Stimulated activated CD4-positive, alpha-beta T cell treated with anti-CD3 and anti-CD28 coated beads, Interleukin-1b, Interleukin-23, amount 100 ng/mL, for 4 hours (primary cell): ENCODE results near the gene C12orf42.
"Not testable (repeated sequence)": the region's sequence is repeated elsewhere in the genome, so short reads cannot be mapped to it uniquely, and the experiment has no call there.

Experiments
- DNase-seq, 2 donors: peaks; one replicate each; pipeline ENCODE4 v3.0.0-alpha.2; 2020; ENCODE audit warnings: low read depth in 2 of 2

C12orf42 gene

GRCh38 chr12:103424849-103425586 is 70.8 kb downstream of the C12orf42 start:
- not testable (repeated sequence) for DNase-seq

GRCh38 chr12:103423516-103423910 is 72.3 kb downstream of the C12orf42 start:
- no peak for DNase-seq

GRCh38 chr12:103422746-103423515 is 72.8 kb downstream of the C12orf42 start:
- no peak for DNase-seq

DNA sequence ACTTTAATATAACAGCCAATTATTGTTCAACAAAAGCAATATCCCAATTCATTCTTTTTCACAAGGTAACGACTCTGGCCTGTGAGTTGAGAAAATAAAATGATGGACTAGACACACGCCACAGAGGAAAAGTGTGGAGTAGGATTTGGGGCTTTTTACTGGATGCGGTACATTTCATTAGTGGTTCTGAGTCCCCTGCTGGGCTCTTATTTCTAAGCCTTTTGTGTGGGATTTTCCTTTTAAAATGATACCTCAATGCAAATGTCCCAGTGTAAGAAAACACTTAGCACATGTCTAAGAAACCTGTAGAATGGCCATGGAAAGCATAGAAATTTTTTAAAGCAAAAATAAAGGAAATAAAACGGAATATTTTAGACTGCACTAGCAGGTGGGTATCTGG is 73.4 kb downstream of the C12orf42 start:
- DNase-seq, result no peak

- no peak for DNase-seq
Observed at GRCh38 chr12:103421402-103421801, 74.4 kb downstream of the C12orf42 start.

DNA sequence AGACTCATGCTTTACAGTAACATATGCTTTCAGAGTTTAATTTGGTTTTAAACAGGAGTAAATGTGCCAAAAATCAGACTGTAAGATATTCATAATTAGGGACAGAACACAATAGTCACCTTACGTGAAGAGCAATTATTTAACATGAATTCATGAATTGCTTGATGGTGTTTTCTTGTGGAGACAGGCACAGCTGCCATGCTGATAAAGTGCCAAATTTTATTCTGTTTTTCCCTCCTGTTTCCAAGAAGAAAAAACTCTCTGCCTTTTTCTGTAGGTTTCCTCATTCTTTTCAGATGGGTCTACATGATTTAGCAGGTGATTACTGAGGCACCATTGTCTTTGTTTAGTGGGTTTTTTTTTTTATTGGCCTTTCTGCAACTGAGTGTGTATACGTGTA is 80.1 kb downstream of the C12orf42 start:
- no peak for DNase-seq

- DNase-seq, result no peak
Observed at GRCh38 chr12:103401421-103401820, 94.3 kb downstream of the C12orf42 start.

DNA sequence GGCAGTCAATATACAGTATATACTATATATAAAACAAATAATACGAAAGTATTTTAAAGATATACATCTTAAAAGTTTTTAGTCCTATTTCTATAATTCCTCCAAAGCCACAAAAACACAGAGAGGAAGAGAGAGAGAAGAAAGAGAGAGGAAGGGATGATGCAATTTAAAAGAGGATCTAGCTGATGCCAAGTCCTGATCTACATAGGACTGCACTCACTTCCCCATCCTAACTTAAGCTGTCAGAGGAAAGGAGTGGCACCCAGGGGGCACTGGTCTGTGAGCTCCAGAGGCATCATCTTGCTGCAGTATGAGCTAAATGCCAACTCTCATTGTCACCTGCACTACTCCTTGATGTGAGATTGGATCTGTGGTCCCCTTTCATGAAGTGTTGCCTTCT is 95.8 kb downstream of the C12orf42 start:
- no peak for DNase-seq

DNA sequence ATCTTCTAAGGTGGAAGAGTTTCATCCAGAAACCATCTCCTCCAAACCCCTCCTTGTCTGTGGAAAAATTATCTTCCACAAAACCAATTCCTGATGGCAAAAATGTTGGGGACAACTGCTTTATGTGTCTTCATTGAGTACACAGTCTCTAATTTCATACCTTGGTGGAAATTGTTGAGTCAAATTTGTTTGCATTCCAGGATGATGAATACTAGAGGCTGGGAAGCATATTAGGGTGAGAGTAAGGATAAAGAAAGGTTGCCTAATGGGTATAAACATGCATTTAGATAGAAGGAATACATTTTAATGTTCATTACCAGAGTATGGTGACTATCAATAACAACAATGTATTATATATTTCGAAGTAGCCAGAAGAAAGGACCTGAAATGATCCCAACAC is 98.2 kb downstream of the C12orf42 start:
- no peak for DNase-seq

- no peak for DNase-seq
Observed at GRCh38 chr12:103392722-103393121, 103.0 kb downstream of the C12orf42 start.

DNA sequence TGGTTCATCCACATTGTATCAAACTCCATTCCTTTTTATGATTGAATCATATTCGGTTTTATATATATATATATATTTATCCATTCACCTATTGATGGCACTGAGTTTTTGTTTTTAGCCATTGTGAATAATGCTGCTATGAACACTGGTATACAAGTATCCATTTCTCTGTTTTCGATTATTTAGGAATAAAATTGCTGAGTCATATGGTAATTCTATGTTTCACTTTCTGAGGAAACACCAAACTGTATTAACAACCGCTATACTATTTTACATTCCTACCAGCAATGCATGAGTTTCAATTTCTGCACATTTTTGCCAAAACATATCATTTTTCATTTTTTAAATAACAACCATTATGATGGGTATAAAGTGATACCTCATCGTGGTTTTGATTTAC is 104.7 kb downstream of the C12orf42 start:
- no peak for DNase-seq

- no peak for DNase-seq
Observed at GRCh38 chr12:103387385-103387784, 108.4 kb downstream of the C12orf42 start.

- DNase-seq, result no peak
Observed at GRCh38 chr12:103386451-103386850, 109.3 kb downstream of the C12orf42 start.

- no peak for DNase-seq
Observed at GRCh38 chr12:103382736-103383346, 112.9 kb downstream of the C12orf42 start.

GRCh38 chr12:103382119-103382518 is 113.6 kb downstream of the C12orf42 start:
- DNase-seq, result no peak

DNA sequence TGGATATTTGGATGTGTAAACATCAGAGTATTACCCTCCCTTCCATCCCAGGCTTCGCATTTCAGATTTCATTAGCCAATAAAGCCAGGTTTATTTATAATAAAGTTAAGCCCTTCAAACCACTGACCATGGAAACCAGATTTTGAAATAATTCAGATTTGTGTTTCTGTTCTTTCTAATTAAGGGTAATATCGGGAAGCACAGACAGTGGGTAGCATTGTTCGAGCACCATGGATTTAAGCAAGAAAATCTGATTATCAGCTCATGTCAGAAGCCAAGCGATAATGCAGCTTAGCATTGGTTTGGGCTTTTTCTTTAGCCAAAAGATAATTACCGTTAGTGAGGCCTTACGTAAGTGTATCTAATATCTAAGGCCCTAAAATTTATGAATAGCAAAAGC is 116.1 kb downstream of the C12orf42 start:
- DNase-seq, result no peak

GRCh38 chr12:103373088-103373523 is 122.7 kb downstream of the C12orf42 start:
- no peak for DNase-seq

DNA sequence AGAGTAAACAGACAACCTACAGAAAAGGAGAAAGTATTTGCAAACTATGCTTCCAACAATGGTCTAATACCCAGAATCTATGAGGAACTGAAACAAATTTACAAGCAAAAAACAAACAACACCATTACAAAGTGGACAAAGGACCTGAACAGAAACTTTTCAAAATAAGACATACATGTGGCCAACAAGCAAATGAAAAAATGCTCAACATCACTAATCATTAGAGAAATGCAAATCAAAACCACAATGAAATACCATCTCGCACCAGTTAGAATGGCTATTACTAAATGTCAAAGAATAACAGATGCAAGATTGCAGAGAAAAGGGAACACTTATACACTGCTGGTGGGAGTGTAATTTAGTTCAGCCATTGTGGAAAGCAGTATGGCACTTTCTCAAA is 125.8 kb downstream of the C12orf42 start:
- DNase-seq, result no peak

GRCh38 chr12:103368167-103368566 is 127.6 kb downstream of the C12orf42 start:
- DNase-seq, result no peak

DNA sequence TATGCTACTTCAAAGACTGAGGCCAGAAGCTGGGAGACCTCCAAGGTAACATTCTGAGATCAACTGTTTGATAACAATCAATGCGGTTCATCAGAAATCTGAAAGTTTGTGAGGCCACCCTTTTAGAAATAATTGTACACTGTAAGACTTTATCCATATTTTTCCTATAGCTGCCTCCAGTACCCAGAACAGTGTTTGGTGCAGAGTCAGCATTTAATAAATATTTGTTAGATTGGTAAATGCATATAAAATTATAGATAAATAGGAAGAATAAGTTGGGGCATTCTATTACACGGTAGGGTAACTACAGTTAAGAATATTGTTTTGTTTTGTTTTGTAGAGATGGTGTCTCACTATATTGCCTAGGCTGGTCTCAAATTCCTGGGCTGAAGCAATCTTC is 141.4 kb downstream of the C12orf42 start:
- no peak for DNase-seq

DNA sequence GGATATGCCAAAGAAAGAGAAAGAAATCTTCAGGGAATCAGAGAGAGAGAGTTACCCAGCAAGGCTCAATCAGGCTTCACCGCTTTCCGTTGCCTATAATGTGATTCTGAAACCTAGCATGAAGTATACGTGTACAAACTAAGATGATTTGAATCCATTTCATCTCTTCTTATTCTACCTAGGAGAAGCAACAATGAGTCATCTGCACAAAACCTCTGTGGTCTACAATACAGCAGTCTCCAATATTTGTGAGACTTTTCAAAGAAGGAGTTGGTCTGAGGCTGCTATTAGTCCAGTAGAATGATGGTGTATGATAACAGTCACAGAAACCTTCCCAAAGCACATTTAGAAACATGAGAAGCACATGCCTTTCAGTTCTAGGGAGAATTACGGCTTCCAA is 141.9 kb downstream of the C12orf42 start:
- no peak for DNase-seq

DNA sequence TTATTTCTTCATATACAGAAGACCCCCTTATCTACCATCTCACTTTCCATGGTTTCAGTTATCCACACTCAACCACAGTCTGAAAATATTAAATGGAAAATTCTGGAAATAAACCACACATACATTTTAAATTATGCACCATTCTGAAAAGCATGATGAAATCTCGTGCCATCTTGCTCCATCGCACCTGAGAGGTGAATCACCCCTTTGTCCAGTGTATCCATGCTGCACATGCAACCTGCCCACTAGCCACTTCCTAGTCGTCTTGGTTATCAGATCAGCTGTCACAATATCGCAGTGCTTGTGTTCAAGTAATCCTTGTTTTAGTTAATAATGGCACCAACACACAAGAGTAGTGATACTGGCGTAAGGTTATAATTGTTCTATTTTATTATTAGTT is 145.7 kb downstream of the C12orf42 start:
- no peak for DNase-seq

- no peak for DNase-seq
Observed at GRCh38 chr12:103348935-103349334, 146.8 kb downstream of the C12orf42 start.
